ENCODE data around the gene FUT8.
"Not testable (repeated sequence)": the region's sequence is repeated elsewhere in the genome, so short reads cannot be mapped to it uniquely, and the experiment has no call there.

FUT8 gene

DNA sequence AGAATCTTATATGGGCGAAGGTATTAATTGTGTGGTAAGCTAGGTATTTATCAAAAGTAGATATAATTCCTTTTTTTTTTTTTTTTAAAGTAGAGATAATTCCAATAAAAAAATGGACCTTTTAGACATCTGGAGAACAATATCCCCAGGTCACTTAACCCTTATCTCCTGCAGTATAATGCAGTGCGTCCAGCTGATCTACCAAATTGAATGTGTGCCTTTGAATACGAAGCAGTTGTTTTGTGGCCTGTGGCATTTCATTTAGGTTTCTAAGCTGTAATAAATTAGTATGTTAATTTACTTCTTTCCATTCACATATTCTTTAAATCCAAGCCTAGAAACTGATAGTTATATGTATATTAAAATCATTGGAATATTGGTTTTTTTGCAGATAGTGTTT, 3.1 kb downstream of the FUT8 start:
- H3K27ac ChIP-seq (ENCODE audit: low read length): no peak overlapping the region
- no peak overlapping the region for H3K4me3 ChIP-seq (ENCODE audit: low read length in 2 of 2)
- no peaks in the 10 kb centered on the region for H3K27me3 ChIP-seq (ENCODE audit: control insufficient read depth in 1 of 2, insufficient read depth in 2 of 2, low read length in 2 of 2)
- H3K36me3 ChIP-seq (ENCODE audit: control insufficient read depth in 2 of 2, insufficient read depth in 2 of 2, low read length in 2 of 2): no peaks in the 10 kb centered on the region
- H3K9me3 ChIP-seq (ENCODE audit: control insufficient read depth in 2 of 2, low read length in 2 of 2): no peaks in the 10 kb centered on the region
- no peak overlapping the region for H3K9ac ChIP-seq (ENCODE audit: low read length in 2 of 2)
- peaks cover 2% of the 10 kb centered on the region for H3K4me1 ChIP-seq (ENCODE audit: control insufficient read depth, insufficient read depth, low read length)

DNA sequence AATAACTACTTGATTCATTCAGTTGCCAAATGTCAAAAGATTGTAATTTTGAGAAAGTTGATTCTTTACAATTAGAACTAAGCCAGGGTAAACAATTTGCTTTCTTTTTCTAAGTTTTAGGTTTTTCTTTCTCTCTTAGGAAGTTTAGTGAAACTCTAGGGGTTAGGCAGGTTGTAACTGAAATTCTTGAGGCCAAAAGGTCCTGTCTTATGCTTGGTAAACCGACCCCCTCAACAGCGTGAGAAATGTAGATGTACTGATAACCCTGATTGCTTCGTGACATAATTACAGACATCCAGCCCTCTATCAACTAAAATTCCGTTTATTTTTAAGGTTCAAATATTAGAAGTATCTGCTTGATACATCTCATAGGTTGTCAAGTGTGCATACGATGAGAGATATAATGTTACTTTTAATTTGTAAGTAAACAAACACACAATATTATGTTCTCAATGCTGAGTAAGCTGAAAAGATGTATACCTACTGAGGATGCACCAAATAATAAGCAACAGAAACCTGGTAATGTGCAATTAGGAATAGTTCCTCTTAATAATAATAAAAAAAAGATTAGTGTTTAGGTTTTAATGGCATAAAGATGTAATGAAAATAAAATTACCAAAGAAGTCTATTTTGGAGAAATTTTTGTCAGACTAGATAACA, 7.2 kb downstream of the FUT8 start:
- no peaks in the 10 kb centered on the region for H3K4me1 ChIP-seq (ENCODE audit: control insufficient read depth, insufficient read depth, low read length)
- H3K9ac ChIP-seq (ENCODE audit: low read length in 2 of 2): no peak overlapping the region

DNA sequence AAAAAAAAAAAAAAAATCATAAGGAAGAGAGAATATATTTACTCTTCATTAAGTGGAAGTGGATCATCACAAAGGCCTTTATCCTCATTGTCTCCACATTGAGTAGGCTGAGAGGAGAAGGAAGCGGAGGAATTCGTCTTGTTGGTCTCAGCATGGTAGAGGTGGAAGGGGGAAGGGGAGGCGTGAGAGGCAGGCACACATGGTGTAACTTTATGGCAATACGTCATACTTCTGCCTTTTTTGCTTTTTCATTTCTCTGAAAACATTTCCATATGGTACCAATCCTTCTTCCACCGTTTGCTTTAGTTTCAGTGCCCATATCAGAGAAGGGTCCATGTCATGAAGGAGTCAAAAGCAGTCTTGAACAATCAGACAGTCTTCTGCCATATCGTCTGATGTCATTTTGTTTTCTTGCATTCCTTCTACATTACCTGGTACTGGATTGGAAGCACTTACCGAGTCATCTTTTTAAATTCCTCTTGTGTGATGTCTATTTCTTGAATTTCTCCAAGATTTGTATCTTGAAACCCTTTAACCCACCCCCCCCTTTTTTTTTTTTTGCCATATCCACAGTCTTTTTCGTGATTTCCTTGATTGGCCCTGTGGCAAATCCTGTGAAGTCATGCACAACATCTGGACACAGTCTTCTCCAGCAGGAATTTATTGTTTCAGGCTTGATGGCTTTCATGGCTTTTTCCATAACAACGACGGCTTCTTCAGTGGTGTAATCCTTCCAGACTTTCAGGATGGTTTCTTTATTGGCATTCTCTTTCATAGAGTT, 8.9 kb downstream of the FUT8 start:
- H3K9ac ChIP-seq (ENCODE audit: low read length in 2 of 2): no peak overlapping the region
- H3K27ac ChIP-seq (ENCODE audit: low read length): no peak overlapping the region
- no peaks in the 10 kb centered on the region for H3K36me3 ChIP-seq (ENCODE audit: control insufficient read depth in 2 of 2, insufficient read depth in 2 of 2, low read length in 2 of 2)
- H3K27me3 ChIP-seq (ENCODE audit: control insufficient read depth in 1 of 2, insufficient read depth in 2 of 2, low read length in 2 of 2): no peaks in the 10 kb centered on the region
- no peaks in the 10 kb centered on the region for H3K9me3 ChIP-seq (ENCODE audit: control insufficient read depth in 2 of 2, low read length in 2 of 2)
- H3K4me3 ChIP-seq (ENCODE audit: low read length in 2 of 2): no peak overlapping the region
- no peaks in the 10 kb centered on the region for H3K4me1 ChIP-seq (ENCODE audit: control insufficient read depth, insufficient read depth, low read length)

More for the DNA sequence above, 7.2 kb downstream of the FUT8 start:
- Histone ChIP-seq H3K36me3 (ENCODE audit: control insufficient read depth in 2 of 2, insufficient read depth in 2 of 2, low read length in 2 of 2) (no peaks in the 10 kb centered on the region), H3K27me3 (ENCODE audit: control insufficient read depth in 1 of 2, insufficient read depth in 2 of 2, low read length in 2 of 2) (no peaks in the 10 kb centered on the region), H3K27ac (ENCODE audit: low read length) (no peak overlapping the region), H3K9me3 (ENCODE audit: control insufficient read depth in 2 of 2, low read length in 2 of 2) (no peaks in the 10 kb centered on the region), H3K4me3 (ENCODE audit: low read length in 2 of 2) (no peak overlapping the region)

DNA sequence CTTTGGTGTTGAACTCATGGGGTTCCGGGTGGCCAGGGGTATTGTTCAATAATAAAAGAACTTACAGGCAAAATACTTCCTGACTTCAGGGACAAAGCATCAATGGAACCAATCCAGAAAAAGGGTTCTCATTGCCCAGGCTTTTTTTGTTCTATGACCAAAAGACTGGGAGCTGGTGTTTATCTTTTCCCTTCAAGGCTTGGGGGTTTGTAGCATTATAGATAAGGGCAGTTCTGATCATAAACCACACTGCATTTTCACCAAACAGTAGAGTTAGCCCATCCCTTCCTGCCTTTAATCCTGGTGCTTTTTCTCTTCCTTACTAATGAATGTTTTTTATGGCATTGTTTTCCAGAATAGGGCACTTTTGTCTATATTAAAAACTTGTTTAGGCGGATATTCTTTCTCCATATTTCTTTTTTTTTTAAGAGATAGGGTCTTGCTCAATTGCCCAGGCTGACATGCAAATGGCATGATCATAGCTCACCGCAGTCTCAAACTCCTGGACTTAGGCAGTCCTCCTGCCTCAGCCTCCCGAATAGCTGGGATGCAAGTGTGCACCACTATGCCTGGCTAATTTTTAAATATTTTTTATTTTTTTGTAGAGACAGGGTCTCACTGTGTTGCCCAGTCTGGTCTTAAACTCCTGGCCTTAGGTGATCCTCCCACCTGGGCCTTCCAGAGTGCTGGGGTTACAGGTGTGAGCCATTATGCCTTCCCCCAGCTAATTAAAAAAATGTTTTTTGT, 9.7 kb downstream of the FUT8 start:
- Histone ChIP-seq H3K9me3 (ENCODE audit: control insufficient read depth in 2 of 2, low read length in 2 of 2) (no peaks in the 10 kb centered on the region), H3K9ac (ENCODE audit: low read length in 2 of 2) (no peak overlapping the region), H3K4me1 (ENCODE audit: control insufficient read depth, insufficient read depth, low read length) (no peaks in the 10 kb centered on the region), H3K27me3 (ENCODE audit: control insufficient read depth in 1 of 2, insufficient read depth in 2 of 2, low read length in 2 of 2) (no peaks in the 10 kb centered on the region), H3K4me3 (ENCODE audit: low read length in 2 of 2) (no peak overlapping the region), H3K27ac (ENCODE audit: low read length) (no peak overlapping the region), H3K36me3 (ENCODE audit: control insufficient read depth in 2 of 2, insufficient read depth in 2 of 2, low read length in 2 of 2) (no peaks in the 10 kb centered on the region)

DNA sequence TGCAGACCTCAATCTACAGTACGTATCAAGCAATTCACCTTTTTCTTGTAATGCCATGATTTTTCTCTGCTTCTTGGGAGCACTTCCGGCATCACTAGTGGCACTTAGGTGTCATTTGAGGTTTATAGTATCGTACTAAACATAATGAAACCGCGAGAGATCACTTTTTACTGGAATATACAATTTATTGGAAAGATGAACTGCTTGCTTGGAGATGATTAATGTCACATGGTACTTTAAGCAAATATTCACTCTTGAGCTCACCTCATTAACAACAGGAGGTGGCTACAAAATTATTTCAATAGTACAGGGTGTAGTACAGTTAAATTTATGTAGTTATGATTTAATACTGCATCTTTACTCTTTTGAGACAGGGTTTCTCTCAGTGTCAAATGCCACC, 11.5 kb downstream of the FUT8 start:
- Histone ChIP-seq H3K4me3 (ENCODE audit: low read length in 2 of 2) (no peak overlapping the region), H3K36me3 (ENCODE audit: control insufficient read depth in 2 of 2, insufficient read depth in 2 of 2, low read length in 2 of 2) (no peaks in the 10 kb centered on the region), H3K27me3 (ENCODE audit: control insufficient read depth in 1 of 2, insufficient read depth in 2 of 2, low read length in 2 of 2) (no peaks in the 10 kb centered on the region), H3K4me1 (ENCODE audit: control insufficient read depth, insufficient read depth, low read length) (no peaks in the 10 kb centered on the region), H3K27ac (ENCODE audit: low read length) (no peak overlapping the region), H3K9ac (ENCODE audit: low read length in 2 of 2) (no peak overlapping the region), H3K9me3 (ENCODE audit: control insufficient read depth in 2 of 2, low read length in 2 of 2) (no peaks in the 10 kb centered on the region)

DNA sequence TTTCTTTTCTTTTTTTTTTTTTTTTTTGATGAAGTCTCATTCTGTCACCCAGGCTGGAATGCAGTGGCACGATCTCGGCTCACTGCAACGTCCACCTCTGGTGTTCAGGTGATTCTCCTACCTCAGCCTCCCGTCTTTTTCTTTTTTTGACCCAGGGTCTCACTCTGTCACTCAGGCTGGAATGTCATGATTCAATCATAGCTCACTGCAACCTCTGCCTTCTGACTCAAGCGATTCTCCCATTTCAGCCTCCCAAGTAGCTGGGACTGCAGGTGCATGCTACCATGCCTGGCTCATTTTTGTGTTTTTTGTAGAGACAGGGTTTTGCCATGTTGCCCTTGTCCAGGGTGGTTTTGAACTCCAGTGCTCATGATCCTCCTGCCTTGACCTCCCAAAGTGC, 12.0 kb downstream of the FUT8 start:
- Histone ChIP-seq H3K4me1 (ENCODE audit: control insufficient read depth, insufficient read depth, low read length) (no peaks in the 10 kb centered on the region), H3K9ac (ENCODE audit: low read length in 2 of 2) (no peak overlapping the region), H3K27me3 (ENCODE audit: control insufficient read depth in 1 of 2, insufficient read depth in 2 of 2, low read length in 2 of 2) (no peaks in the 10 kb centered on the region), H3K9me3 (ENCODE audit: control insufficient read depth in 2 of 2, low read length in 2 of 2) (no peaks in the 10 kb centered on the region), H3K27ac (ENCODE audit: low read length) (no peak overlapping the region), H3K4me3 (ENCODE audit: low read length in 2 of 2) (no peak overlapping the region), H3K36me3 (ENCODE audit: control insufficient read depth in 2 of 2, insufficient read depth in 2 of 2, low read length in 2 of 2) (no peaks in the 10 kb centered on the region)

DNA sequence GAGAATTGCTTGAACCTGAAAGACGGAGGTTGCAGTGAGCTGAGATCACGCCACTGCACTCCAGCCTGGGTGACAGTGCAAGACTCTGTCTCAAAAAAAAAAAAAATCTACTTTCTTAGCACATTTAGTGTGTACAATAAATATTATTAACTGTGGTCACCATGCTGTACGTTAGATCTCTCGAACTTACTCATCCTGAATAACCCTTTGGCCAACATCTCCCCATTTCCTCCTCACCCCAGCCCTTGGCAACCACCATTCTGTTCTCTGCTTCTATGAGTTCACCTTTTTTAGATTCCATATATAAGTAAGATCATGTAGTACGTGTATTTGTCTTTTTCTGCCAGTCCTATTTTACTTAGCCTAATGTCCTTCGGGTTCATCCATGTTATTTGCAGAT, 13.4 kb downstream of the FUT8 start:
- no peak overlapping the region for H3K9ac ChIP-seq (ENCODE audit: low read length in 2 of 2)
- H3K27me3 ChIP-seq (ENCODE audit: control insufficient read depth in 1 of 2, insufficient read depth in 2 of 2, low read length in 2 of 2): no peaks in the 10 kb centered on the region
- H3K4me1 ChIP-seq (ENCODE audit: control insufficient read depth, insufficient read depth, low read length): no peaks in the 10 kb centered on the region
- no peaks in the 10 kb centered on the region for H3K36me3 ChIP-seq (ENCODE audit: control insufficient read depth in 2 of 2, insufficient read depth in 2 of 2, low read length in 2 of 2)
- H3K27ac ChIP-seq (ENCODE audit: low read length): no peak overlapping the region
- no peak overlapping the region for H3K4me3 ChIP-seq (ENCODE audit: low read length in 2 of 2)
- H3K9me3 ChIP-seq (ENCODE audit: control insufficient read depth in 2 of 2, low read length in 2 of 2): no peaks in the 10 kb centered on the region

DNA sequence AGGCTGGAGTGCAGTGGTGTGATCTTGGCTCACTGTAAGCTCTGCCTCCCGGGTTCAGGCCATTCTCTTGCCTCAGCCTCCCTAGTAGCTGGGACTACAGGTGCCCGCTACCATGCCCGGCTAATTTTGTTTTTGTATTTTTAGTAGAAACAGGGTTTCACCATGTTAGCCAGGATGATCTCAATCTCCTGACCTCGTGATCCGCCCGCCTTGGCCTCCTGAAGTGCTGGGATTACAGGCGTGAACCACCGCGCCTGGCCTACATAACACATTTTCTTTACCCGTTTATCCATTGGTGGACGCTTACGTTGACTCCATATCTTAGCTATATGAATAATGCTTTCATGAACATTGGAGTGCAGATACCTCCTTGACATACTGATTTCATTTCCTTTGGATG, 14.4 kb downstream of the FUT8 start:
- not testable (repeated sequence) for H3K36me3 ChIP-seq (ENCODE audit: control insufficient read depth in 2 of 2, insufficient read depth in 2 of 2, low read length in 2 of 2); H3K4me3 ChIP-seq (ENCODE audit: low read length in 2 of 2); H3K27ac ChIP-seq (ENCODE audit: low read length); H3K4me1 ChIP-seq (ENCODE audit: control insufficient read depth, insufficient read depth, low read length); H3K9me3 ChIP-seq (ENCODE audit: control insufficient read depth in 2 of 2, low read length in 2 of 2); H3K9ac ChIP-seq (ENCODE audit: low read length in 2 of 2); H3K27me3 ChIP-seq (ENCODE audit: control insufficient read depth in 1 of 2, insufficient read depth in 2 of 2, low read length in 2 of 2)

DNA sequence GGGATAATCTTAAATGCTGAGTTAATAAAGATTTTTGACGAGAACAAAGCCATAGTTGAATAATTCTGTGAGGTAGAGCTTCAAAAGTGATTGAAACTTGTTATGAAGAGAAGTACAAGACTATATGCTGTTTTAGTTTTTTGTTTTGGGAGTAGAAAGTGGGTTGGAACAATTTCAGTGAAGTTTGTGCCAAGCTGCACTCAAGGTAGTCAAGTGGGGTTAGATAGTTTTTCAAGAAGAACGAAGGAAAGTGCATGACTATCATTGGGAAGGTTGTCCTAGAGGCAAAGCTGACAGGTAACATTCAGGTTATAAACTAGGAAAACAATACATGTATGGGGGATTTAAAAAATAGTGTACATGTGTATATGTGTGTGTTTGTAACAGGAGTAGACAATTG, 16.2 kb downstream of the FUT8 start:
- Histone ChIP-seq H3K9ac (ENCODE audit: low read length in 2 of 2) (no peak overlapping the region), H3K4me3 (ENCODE audit: low read length in 2 of 2) (no peak overlapping the region), H3K27ac (ENCODE audit: low read length) (no peak overlapping the region), H3K9me3 (ENCODE audit: control insufficient read depth in 2 of 2, low read length in 2 of 2) (no peaks in the 10 kb centered on the region), H3K4me1 (ENCODE audit: control insufficient read depth, insufficient read depth, low read length) (no peaks in the 10 kb centered on the region), H3K36me3 (ENCODE audit: control insufficient read depth in 2 of 2, insufficient read depth in 2 of 2, low read length in 2 of 2) (no peaks in the 10 kb centered on the region), H3K27me3 (ENCODE audit: control insufficient read depth in 1 of 2, insufficient read depth in 2 of 2, low read length in 2 of 2) (no peaks in the 10 kb centered on the region)

DNA sequence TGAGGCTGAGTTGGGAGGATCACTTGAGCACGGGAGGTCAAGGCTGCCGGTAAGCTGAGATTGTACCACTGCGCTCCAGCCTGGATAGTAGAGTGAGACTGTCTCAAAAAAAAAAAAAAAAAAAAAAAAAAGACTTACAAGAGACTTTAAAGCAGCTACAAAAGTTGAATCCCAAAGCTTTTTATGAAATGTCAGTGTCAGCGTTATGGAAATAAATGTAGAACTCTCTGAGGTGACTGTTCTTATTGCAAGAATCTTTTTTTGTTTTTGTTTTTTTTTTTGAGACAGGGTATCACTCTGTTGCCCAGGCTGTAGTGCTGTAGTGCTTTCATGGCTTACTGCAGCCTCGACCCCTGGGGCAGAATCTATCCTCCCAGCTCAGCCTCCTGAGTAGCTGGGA, 17.2 kb downstream of the FUT8 start:
- no peaks in the 10 kb centered on the region for H3K4me1 ChIP-seq (ENCODE audit: control insufficient read depth, insufficient read depth, low read length)
- no peak overlapping the region for H3K9ac ChIP-seq (ENCODE audit: low read length in 2 of 2)

DNA sequence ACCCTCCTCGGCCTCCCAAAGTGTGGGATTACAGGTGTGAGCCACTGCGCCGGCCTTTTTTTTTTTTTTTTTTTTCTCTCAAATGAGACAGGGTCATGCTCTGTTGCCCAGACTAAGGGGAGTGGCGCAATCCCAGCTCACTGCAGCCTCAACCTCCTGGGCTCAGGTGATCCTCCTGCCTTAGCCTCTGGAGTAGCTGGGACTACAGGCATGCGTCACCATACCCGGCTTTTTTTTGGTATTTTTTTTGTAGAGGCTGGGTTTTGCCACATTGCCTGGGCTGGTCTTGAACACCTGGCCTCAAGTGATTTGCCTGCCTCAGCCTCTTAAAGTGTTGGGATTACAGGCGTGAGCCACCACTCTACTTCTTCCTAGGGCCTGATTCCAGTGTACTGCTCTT, 18.7 kb downstream of the FUT8 start:
- Histone ChIP-seq H3K9me3 (ENCODE audit: control insufficient read depth in 2 of 2, low read length in 2 of 2) (no peaks in the 10 kb centered on the region), H3K27me3 (ENCODE audit: control insufficient read depth in 1 of 2, insufficient read depth in 2 of 2, low read length in 2 of 2) (no peaks in the 10 kb centered on the region), H3K4me3 (ENCODE audit: low read length in 2 of 2) (no peak overlapping the region), H3K36me3 (ENCODE audit: control insufficient read depth in 2 of 2, insufficient read depth in 2 of 2, low read length in 2 of 2) (no peaks in the 10 kb centered on the region), H3K4me1 (ENCODE audit: control insufficient read depth, insufficient read depth, low read length) (no peaks in the 10 kb centered on the region), H3K9ac (ENCODE audit: low read length in 2 of 2) (no peak overlapping the region), H3K27ac (ENCODE audit: low read length) (no peak overlapping the region)

More for the DNA sequence above, 17.2 kb downstream of the FUT8 start:
- Histone ChIP-seq H3K4me3 (ENCODE audit: low read length in 2 of 2) (no peak overlapping the region), H3K27ac (ENCODE audit: low read length) (no peak overlapping the region), H3K27me3 (ENCODE audit: control insufficient read depth in 1 of 2, insufficient read depth in 2 of 2, low read length in 2 of 2) (no peaks in the 10 kb centered on the region), H3K9me3 (ENCODE audit: control insufficient read depth in 2 of 2, low read length in 2 of 2) (no peaks in the 10 kb centered on the region), H3K36me3 (ENCODE audit: control insufficient read depth in 2 of 2, insufficient read depth in 2 of 2, low read length in 2 of 2) (no peaks in the 10 kb centered on the region)
